SU-DHL-6 (cell line): ENCODE results near the gene KHSRP.

ENCODE experiments used
- H2AFZ ChIP-seq: fragments of 200-600 bp; sonication (generic); 2 replicates; pipeline ENCODE4 v1.6.1; 2014; ENCODE audit warnings: low read depth, mild to moderate bottlenecking, moderate library complexity, mixed read lengths, antibody characterized with exemption, low read length; ENCODE audit not compliant: severe bottlenecking
- H3F3A ChIP-seq: fragments of 200-600 bp; shearing (Covaris generic); 2 replicates; pipeline ENCODE4 v1.6.0; 2016; ENCODE audit warnings: antibody characterized with exemption, mild to moderate bottlenecking; ENCODE audit not compliant: insufficient read depth
- H3K27ac ChIP-seq: fragments of 200-600 bp; sonication (generic); 2 replicates; pipeline ENCODE4 v1.5.1; 2016; ENCODE audit warnings: low read depth, mild to moderate bottlenecking, low read length, moderate library complexity, mixed read lengths
- H3K27me3 ChIP-seq: fragments of 200-600 bp; sonication (generic), shearing (Covaris generic); 2 replicates; pipeline ENCODE4 v1.6.0; 2014; ENCODE audit warnings: mild to moderate bottlenecking, low read length
- H3K36me3 ChIP-seq: fragments of 200-600 bp; sonication (generic); 2 replicates; pipeline ENCODE4 v1.6.1; 2014; ENCODE audit warnings: mild to moderate bottlenecking, low read length, mixed read lengths
- H3K4me2 ChIP-seq: fragments of 300-600, 200-600 bp; shearing (Covaris generic), sonication (generic); 2 replicates; pipeline ENCODE4 v1.6.0; 2014; ENCODE audit warnings: low read length, low read depth, mild to moderate bottlenecking; ENCODE audit not compliant: poor library complexity, severe bottlenecking
- H3K4me3 ChIP-seq: fragments of 200-600 bp; sonication (generic); 2 replicates; pipeline ENCODE4 v1.5.1; 2014; ENCODE audit warnings: antibody characterized with exemption, low read length, mild to moderate bottlenecking, mixed read lengths; ENCODE audit not compliant: insufficient read depth, poor library complexity, severe bottlenecking
- H3K79me2 ChIP-seq: fragments of 200-600 bp; sonication (generic); 2 replicates; pipeline ENCODE4 v1.6.1; 2014; ENCODE audit warnings: mild to moderate bottlenecking, low read length, moderate library complexity; ENCODE audit not compliant: insufficient read depth
- H3K9ac ChIP-seq: fragments of 200-600 bp; sonication (generic); 2 replicates; pipeline ENCODE4 v1.7.0; 2014; ENCODE audit warnings: mild to moderate bottlenecking, low read length
- H3K9me2 ChIP-seq: fragments of 200-600 bp; sonication (generic); replicated peaks from 2 replicates; pipeline ENCODE4 v1.6.1; 2014; ENCODE audit warnings: low read length; ENCODE audit not compliant: insufficient read depth
- H3K9me3 ChIP-seq: fragments of 200-600 bp; sonication (generic); 2 replicates; pipeline ENCODE4 v1.6.1; 2014; ENCODE audit warnings: low read length, mixed read lengths; ENCODE audit not compliant: insufficient read depth
- H4K20me1 ChIP-seq: fragments of 200-600 bp; sonication (generic); 2 replicates; pipeline ENCODE4 v1.6.1; 2014; ENCODE audit warnings: low read depth, mild to moderate bottlenecking, antibody characterized with exemption, low read length, moderate library complexity, mixed read lengths
- EZH2phosphoT487 ChIP-seq: fragments of 200-600 bp; sonication (generic), shearing (Covaris generic); conservative IDR thresholded peaks from 2 replicates; pipeline ENCODE4 v1.6.1; 2018; ENCODE audit warnings: mild to moderate bottlenecking, antibody characterized with exemption, low read length, moderate library complexity, mixed read lengths
- TF ChIP-seq, protein P1 (sequence below): fragments of 200-600 bp; sonication (generic); IDR thresholded peaks from one replicate; pipeline ENCODE4 v1.5.1; 2017; ENCODE audit warnings: antibody characterized with exemption, mild to moderate bottlenecking, low read length, moderate library complexity; ENCODE audit not compliant: insufficient read depth, poor library complexity, severe bottlenecking

KHSRP gene

DNA sequence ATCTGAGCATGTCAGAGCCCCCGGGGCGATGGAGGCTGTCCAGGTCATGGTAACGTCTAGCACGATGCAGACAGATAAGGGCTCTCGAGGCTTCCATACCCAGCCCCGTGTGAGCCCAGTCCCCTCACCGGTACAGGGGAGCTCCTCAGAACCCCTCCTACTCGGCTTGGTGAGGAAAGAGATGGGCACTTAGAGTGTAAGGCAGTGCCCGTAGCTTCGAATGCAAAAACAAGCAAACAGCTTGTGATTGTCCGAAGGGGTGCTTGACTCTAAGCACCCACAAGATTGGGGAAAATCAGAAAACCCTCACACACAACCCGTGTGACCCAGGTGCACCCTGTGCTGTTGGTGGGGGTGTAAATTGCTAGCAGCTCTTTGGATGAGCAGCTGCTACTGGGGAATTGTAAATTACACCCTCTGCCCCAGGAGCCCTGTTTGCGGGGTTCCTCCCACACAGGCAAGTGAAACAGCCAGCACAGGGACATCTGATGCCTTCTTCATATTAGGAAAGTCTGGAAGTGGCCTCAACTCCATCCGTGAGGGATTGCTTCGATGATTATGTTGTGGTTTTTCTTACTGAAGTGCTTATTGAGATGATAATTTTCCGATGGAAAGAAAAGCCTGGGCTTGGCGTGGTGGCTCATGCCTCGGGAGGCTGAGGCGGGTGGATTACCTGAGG is 48.0 kb downstream of the KHSRP start:
- H3K79me2 ChIP-seq: no peaks in the 10 kb centered on the region
- no peaks in the 10 kb centered on the region for H4K20me1 ChIP-seq
- no peak overlapping the region for H3K27ac ChIP-seq
- H3K9me3 ChIP-seq: no peaks in the 10 kb centered on the region
- H3K27me3 ChIP-seq: no peaks in the 10 kb centered on the region
- H3K9ac ChIP-seq: no peak overlapping the region
- H3K9me2 ChIP-seq: no peaks in the 10 kb centered on the region
- H3K4me2 ChIP-seq: no peak overlapping the region
- peaks cover 4% of the 10 kb centered on the region for H3F3A ChIP-seq
- H3K36me3 ChIP-seq: peaks cover 11% of the 10 kb centered on the region
- no peak for TF ChIP-seq EZH2phosphoT487
- TF ChIP-seq, protein P1, sequence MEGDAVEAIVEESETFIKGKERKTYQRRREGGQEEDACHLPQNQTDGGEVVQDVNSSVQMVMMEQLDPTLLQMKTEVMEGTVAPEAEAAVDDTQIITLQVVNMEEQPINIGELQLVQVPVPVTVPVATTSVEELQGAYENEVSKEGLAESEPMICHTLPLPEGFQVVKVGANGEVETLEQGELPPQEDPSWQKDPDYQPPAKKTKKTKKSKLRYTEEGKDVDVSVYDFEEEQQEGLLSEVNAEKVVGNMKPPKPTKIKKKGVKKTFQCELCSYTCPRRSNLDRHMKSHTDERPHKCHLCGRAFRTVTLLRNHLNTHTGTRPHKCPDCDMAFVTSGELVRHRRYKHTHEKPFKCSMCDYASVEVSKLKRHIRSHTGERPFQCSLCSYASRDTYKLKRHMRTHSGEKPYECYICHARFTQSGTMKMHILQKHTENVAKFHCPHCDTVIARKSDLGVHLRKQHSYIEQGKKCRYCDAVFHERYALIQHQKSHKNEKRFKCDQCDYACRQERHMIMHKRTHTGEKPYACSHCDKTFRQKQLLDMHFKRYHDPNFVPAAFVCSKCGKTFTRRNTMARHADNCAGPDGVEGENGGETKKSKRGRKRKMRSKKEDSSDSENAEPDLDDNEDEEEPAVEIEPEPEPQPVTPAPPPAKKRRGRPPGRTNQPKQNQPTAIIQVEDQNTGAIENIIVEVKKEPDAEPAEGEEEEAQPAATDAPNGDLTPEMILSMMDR: no peak
- no peak overlapping the region for H3K4me3 ChIP-seq
- H2AFZ ChIP-seq: no peak overlapping the region

DNA sequence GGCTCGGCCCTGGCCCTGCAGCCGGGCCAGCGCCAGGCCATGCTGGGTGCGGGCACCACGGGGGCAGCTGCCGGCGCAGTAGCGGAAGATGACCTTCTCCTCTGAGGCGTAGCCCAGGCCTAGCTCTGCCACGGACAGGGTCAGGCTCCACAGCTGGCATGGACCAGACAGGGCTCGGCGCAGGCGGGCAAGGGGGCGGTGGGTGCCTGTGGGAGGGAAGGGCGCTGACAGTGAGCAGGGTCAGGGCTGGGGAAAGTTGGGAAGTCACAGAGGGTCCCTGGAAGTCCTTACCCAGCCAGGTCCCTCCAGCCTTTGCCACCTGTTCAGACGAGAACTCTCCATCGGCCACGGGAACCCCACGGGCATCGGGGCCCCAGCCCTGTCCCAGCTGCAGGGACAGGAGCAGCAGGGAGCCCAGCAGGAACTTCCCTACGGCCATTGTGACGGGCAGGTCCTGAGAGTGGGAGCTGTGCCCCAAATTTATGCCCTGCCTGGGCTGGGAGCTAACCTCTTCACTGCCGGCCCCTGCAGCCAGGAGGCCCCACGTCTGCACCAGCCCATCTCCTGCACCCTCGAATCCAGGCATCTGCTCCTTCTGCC is 49.1 kb downstream of the KHSRP start, which contains the start of gene PSPN:
PSPN (minus strand) TSS at position 523 of the 600 bp plus-strand sequence; CDS start at position 439, 84 bp downstream.
- Histone ChIP-seq H3F3A (peaks cover 7% of the 10 kb centered on the region), H3K9ac (no peak within 1 kb of the TSS), H2AFZ (no peak within 1 kb of the TSS), H4K20me1 (no peaks in the 10 kb centered on the region), H3K9me3 (no peaks in the 10 kb centered on the region), H3K27ac (no peak within 1 kb of the TSS), H3K4me3 (no peak within 1 kb of the TSS), H3K27me3 (no peaks in the 10 kb centered on the region), H3K36me3 (peaks cover 9% of the 10 kb centered on the region), H3K9me2 (no peaks in the 10 kb centered on the region), H3K4me2 (no peak within 1 kb of the TSS), H3K79me2 (no peaks in the 10 kb centered on the region)
- TF ChIP-seq, protein P1: no peak
- no peak for TF ChIP-seq EZH2phosphoT487

DNA sequence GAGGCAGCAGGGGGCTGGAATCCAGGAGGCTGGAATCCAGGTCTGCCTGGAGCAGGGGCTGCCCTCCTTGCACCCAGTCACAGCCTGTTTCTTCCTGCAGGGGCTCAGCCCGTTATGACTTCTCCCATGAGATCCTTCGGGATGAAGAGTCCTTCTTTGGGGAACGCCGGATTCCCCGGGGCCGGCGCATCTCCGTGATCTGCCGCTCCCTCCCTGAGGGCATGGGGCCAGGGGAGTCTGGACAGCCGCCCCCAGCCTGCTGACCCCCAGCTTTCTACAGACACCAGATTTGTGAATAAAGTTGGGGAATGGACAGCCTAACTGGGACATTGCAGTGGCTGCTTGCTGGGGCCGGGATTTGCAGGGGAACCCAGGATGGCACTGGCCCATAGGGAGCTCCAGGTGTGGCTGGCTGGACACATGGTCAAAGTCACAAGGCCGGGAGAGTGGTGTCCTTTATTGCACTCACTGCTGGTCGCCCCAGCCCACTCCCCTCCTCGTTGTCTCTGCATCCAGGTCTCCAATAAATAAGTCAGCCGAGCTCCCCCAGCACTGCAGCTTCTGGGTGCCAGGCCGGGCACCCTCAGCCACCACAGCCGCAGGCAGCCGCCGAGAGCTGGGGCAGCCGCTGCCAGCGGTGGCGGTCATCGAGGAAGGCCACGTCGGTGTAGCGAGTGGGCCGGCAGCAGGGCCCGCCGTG is 49.8 kb downstream of the KHSRP start:
- Histone ChIP-seq H3K9me3 (no peaks in the 10 kb centered on the region), H4K20me1 (no peaks in the 10 kb centered on the region), H3K4me3 (no peak overlapping the region), H3K27me3 (no peaks in the 10 kb centered on the region), H3F3A (peaks cover 7% of the 10 kb centered on the region), H3K9me2 (no peaks in the 10 kb centered on the region), H3K9ac (no peak overlapping the region), H2AFZ (no peak overlapping the region), H3K4me2 (no peak overlapping the region), H3K27ac (no peak overlapping the region), H3K79me2 (no peaks in the 10 kb centered on the region), H3K36me3 (peaks cover 3% of the 10 kb centered on the region; the same call in 1 of the 2 replicates)
- TF ChIP-seq EZH2phosphoT487: no peak
- TF ChIP-seq, protein P1: no peak
